ENCODE measurements around the gene ZNF134.

The ZNF134 gene

GRCh38 chr19:57613941-57614743 is at the start of gene ZNF134:
ZNF134 (plus strand) TSS chr19:57614242; CDS start chr19:57619469, 5,227 bp downstream.
- DNase-seq: peak; percentile 86 to 89

- DNase-seq: no peak
Observed at GRCh38 chr19:57566396-57567265, 47.4 kb upstream of the ZNF134 start.

- no peak for DNase-seq
Observed at GRCh38 chr19:57570707-57571106, 43.3 kb upstream of the ZNF134 start.

- no peak for DNase-seq
Observed at GRCh38 chr19:57572415-57572947, 41.6 kb upstream of the ZNF134 start.

- DNase-seq: no peak
Observed at GRCh38 chr19:57576661-57577060, 37.4 kb upstream of the ZNF134 start.

- peak; percentile 94 to 95 for DNase-seq
Observed at GRCh38 chr19:57578487-57579205, 35.4 kb upstream of the ZNF134 start, which contains the start of gene ZNF416. ZNF416 (minus strand) TSS chr19:57578911; CDS start chr19:57578704, 207 bp downstream.

- DNase-seq: no peak
Observed at GRCh38 chr19:57583104-57583520, 30.9 kb upstream of the ZNF134 start.

GRCh38 chr19:57583521-57584416 is 30.3 kb upstream of the ZNF134 start, which contains the start of gene ZIK1:
ZIK1 (plus strand) TSS chr19:57584145; CDS start chr19:57584357, 212 bp downstream.
- DNase-seq: peak; percentile 84 to 87

- DNase-seq: no peak
Observed at GRCh38 chr19:57587529-57587928, 26.5 kb upstream of the ZNF134 start.

GRCh38 chr19:57599377-57599760 is 14.7 kb upstream of the ZNF134 start:
- DNase-seq: no peak

GRCh38 chr19:57599761-57600383 is 14.2 kb upstream of the ZNF134 start, which contains the start of gene ZNF530:
ZNF530 (plus strand) TSS chr19:57599885; CDS start chr19:57604346, 4,461 bp downstream.
- peak; percentile 73 to 76 for DNase-seq

- no peak for DNase-seq
Observed at GRCh38 chr19:57606931-57607330, 7.1 kb upstream of the ZNF134 start.

- no peak for DNase-seq
Observed at GRCh38 chr19:57611113-57611512, 2.9 kb upstream of the ZNF134 start.

- DNase-seq: no peak
Observed at GRCh38 chr19:57615346-57615745, 1.3 kb downstream of the ZNF134 start.

- no peak for DNase-seq
Observed at GRCh38 chr19:57620673-57621348, 6.8 kb downstream of the ZNF134 start.

- DNase-seq: no peak
Observed at GRCh38 chr19:57623091-57623490, 9.0 kb downstream of the ZNF134 start.

GRCh38 chr19:57632987-57633831 is 19.2 kb downstream of the ZNF134 start, which contains the start of gene ZNF211:
ZNF211 (plus strand) TSS chr19:57633168; CDS start chr19:57633347, 179 bp downstream.
- peak; percentile 80 to 82 for DNase-seq

GRCh38 chr19:57633832-57634131 is 19.7 kb downstream of the ZNF134 start:
- no peak for DNase-seq

GRCh38 chr19:57637379-57637778 is 23.3 kb downstream of the ZNF134 start:
- DNase-seq: no peak

Measured in activated CD4-positive, alpha-beta T cell treated with anti-CD3 and anti-CD28 coated beads, Interleukin-2, amount 50 U/mL, for 4 hours (primary cell).